Cardiac fibroblast (primary cell): ENCODE data around the gene PAQR6.

ENCODE experiments used
- DNase-seq, 2 donors: peaks; one replicate each; pipeline versions ENCODE4 v3.0.0 to v3.0.0-alpha.2; 2010; ENCODE audit warnings: low read depth in 2 of 2
- H3K4me3 ChIP-seq, 2 donors: replicated peaks in 1 of 2; 1 replicate in 1 of 2; 2 replicates in 1 of 2; pipeline ENCODE4 v1.5.1; 2011; ENCODE audit warnings: low read depth in 2 of 2, low read length in 2 of 2, mild to moderate bottlenecking in 2 of 2, moderate library complexity in 1 of 2
- TF ChIP-seq, protein P1 (sequence below): IDR thresholded peaks from one replicate; pipeline ENCODE4 v1.5.1; 2011; ENCODE audit warnings: low read depth, mild to moderate bottlenecking, low read length, inconsistent platforms

Gene PAQR6

GRCh38 chr1:156268336-156268735 lies 20.5 kb upstream of the PAQR6 start:
- TF ChIP-seq, protein P1, sequence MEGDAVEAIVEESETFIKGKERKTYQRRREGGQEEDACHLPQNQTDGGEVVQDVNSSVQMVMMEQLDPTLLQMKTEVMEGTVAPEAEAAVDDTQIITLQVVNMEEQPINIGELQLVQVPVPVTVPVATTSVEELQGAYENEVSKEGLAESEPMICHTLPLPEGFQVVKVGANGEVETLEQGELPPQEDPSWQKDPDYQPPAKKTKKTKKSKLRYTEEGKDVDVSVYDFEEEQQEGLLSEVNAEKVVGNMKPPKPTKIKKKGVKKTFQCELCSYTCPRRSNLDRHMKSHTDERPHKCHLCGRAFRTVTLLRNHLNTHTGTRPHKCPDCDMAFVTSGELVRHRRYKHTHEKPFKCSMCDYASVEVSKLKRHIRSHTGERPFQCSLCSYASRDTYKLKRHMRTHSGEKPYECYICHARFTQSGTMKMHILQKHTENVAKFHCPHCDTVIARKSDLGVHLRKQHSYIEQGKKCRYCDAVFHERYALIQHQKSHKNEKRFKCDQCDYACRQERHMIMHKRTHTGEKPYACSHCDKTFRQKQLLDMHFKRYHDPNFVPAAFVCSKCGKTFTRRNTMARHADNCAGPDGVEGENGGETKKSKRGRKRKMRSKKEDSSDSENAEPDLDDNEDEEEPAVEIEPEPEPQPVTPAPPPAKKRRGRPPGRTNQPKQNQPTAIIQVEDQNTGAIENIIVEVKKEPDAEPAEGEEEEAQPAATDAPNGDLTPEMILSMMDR, result no peak
- no peak overlapping the region for H3K4me3 ChIP-seq
- peak; percentile 33 to 60 for DNase-seq

GRCh38 chr1:156266051-156266450 lies 18.2 kb upstream of the PAQR6 start:
- DNase-seq, result no peak
- TF ChIP-seq, protein P1, result no peak
- no peak overlapping the region for H3K4me3 ChIP-seq

GRCh38 chr1:156263288-156263655 lies 15.4 kb upstream of the PAQR6 start:
- TF ChIP-seq, protein P1, result no peak
- no peak for DNase-seq
- no peak overlapping the region for H3K4me3 ChIP-seq

GRCh38 chr1:156262461-156263287 lies 14.8 kb upstream of the PAQR6 start:
- DNase-seq, result peak; percentile 78 to 87
- TF ChIP-seq, protein P1, result no peak
- H3K4me3 ChIP-seq, result no peak overlapping the region

GRCh38 chr1:156260896-156261295 lies 13.0 kb upstream of the PAQR6 start:
- no peak for DNase-seq
- H3K4me3 ChIP-seq, result no peak overlapping the region
- TF ChIP-seq, protein P1, result no peak

DNA sequence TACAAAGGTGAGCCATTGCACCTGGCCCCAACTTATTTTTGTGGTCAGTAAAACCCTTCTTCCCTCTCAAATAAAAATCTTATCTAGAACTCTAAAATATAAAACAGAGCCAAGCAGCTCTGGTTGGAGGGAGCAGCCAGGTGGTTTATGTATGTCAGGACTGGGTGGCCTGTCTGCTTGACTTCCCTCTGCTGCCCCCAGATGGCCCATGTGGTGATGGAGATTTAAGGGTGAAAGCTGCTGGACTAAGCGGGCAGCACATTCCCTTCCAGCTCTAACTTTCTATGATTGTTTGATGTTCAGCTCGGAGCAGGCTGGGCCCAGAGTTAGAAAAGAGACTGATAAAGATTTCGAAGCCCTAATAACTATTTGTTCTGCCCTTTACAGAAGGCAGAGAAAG lies 11.9 kb upstream of the PAQR6 start:
- no peak overlapping the region for H3K4me3 ChIP-seq
- TF ChIP-seq, protein P1, result no peak
- DNase-seq, result no peak
